Duodenal mucosa (tissue), 2 donors: Measurements from ENCODE around the gene MARCHF2.

ENCODE experiments used
- H3K27ac ChIP-seq: one replicate; pipeline ENCODE4 v1.7.0; 2013; ENCODE audit warnings: low read depth, low read length
- H3K27me3 ChIP-seq, 2 donors: one replicate each; pipeline ENCODE4 v1.7.0; 2013; ENCODE audit warnings: low read length in 2 of 2, control low read depth in 1 of 2; ENCODE audit not compliant: insufficient read depth in 2 of 2, control insufficient read depth in 1 of 2
- H3K36me3 ChIP-seq, 2 donors: one replicate each; pipeline ENCODE4 v1.7.0; 2013; ENCODE audit warnings: low read length in 2 of 2, control low read depth in 1 of 2; ENCODE audit not compliant: insufficient read depth in 2 of 2, control insufficient read depth in 1 of 2
- H3K4me1 ChIP-seq, 2 donors: one replicate each; pipeline ENCODE4 v1.7.0; 2013; ENCODE audit warnings: low read length in 2 of 2, control low read depth in 1 of 2; ENCODE audit not compliant: insufficient read depth in 2 of 2, control insufficient read depth in 1 of 2
- H3K4me3 ChIP-seq, 2 donors: one replicate each; pipeline ENCODE4 v1.7.0; 2013; ENCODE audit warnings: low read length in 2 of 2, low read depth in 1 of 2
- H3K9ac ChIP-seq, 2 donors: one replicate each; pipeline ENCODE4 v1.7.0; 2013; ENCODE audit warnings: low read length in 2 of 2, low read depth in 1 of 2
- H3K9me3 ChIP-seq, 2 donors: one replicate each; pipeline ENCODE4 v1.7.0; 2013; ENCODE audit warnings: low read length in 2 of 2, control low read depth in 1 of 2; ENCODE audit not compliant: control insufficient read depth in 1 of 2

MARCHF2 gene

DNA sequence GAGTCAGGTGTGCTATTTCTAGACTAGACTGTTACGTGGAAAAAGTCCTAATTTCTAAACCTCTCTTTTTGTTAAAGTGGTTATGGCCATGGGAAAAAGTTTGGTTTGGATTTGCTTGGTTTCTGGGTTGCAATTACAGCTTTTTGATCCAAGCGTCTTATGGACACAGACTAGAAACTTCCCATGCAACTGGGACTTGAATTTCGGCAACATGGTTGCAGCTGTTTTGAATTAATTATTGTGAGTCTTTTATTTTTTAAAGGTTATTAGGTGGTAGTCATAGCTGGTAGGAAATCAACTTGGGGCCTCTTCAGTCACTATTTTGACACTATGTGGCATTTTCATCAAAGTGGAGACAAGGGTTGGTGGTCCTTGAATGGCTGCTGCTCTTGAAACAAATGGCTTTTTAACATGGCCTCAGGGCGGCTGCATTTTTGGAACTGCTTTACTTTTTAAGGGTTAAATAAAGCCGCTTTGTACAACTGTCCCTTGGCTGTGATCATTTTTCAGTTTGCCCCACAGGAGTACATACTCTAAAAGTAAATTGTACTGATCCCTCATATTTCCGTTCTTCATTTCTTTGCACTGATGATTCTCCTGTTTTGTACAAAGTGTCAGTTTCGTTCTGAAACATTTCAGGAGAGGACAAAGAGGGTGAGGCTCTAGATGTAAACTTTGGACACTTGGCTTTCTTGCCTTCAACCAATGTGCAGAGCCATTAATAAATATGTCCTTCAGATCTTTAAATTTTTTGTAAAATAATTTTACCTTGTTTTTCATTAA, 47.6 kb downstream of the MARCHF2 start:
- Histone ChIP-seq H3K4me1 (peaks cover 21 to 30% of the 10 kb centered on the region in 2 donors), H3K27me3 (no peaks in the 10 kb centered on the region), H3K36me3 (peaks cover 32 to 57% of the 10 kb centered on the region in 2 donors), H3K9me3 (no peaks in the 10 kb centered on the region), H3K27ac (no peak overlapping the region), H3K9ac (no peak overlapping the region), H3K4me3 (no peak overlapping the region)

DNA sequence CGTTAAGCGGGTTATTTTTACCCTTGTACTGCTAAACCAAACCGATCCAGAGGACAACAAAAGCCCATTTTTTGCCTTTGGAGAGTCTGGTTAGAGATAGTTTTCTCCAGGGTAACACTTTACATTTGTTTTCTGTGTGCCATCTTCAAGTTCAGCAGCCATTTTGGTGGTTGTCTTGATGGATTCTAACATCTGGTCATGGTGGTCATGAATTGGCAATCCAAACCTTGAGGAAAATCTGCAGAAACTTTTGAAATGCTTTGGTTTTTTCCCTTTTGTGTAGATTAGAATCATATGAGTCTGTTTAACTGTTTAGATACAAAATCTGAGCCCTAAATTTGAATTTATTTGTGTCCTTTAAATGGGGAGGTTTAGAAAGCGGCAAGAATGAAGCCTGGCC, 48.3 kb downstream of the MARCHF2 start:
- Histone ChIP-seq H3K4me3 (no peak overlapping the region), H3K36me3 (peaks cover 32 to 59% of the 10 kb centered on the region in 2 donors), H3K4me1 (peaks cover 21 to 30% of the 10 kb centered on the region in 2 donors), H3K9ac (no peak overlapping the region), H3K27me3 (no peaks in the 10 kb centered on the region), H3K9me3 (no peaks in the 10 kb centered on the region), H3K27ac (no peak overlapping the region)

DNA sequence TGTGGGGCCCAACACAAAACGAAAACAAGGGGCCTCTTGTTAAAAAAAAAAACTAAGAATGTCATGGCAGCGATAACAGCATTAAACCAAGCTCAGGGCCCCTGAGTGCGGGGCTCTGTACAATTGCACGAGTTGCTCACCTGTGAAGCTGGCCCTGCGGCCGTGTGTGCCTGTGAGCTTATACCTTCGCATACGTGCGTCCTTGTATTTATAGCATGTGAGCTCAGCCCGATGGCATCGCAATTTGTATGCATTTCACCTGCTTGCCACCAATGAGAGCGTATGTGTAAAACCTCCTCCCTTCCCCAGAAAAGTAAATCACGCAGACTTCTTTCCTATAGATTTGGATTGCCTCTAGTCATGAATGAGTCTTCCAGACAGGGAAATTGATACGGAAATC, 48.8 kb downstream of the MARCHF2 start:
- H3K4me1 ChIP-seq = peaks cover 21 to 30% of the 10 kb centered on the region in 2 donors

DNA sequence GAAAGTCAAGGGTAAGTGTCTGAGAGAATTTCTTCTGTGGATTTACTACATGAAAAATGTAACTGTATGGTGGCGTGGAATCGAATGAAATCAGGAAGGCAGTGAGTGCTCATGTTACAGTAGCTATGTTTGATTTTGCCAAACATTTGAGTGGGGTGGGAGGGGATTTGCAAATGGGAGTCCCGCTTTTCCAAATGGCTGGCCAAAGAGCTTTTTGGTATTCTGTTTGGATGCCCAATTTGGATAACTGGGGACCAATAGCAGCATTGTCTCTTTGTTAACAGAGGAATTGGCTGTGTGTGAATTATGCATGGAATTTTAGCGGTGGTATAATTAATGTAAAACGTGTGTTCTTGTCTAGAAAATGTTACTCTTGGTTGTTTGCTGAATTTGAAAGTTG, 49.5 kb downstream of the MARCHF2 start:
- H3K4me1 ChIP-seq = peaks cover 21 to 30% of the 10 kb centered on the region in 2 donors
- no peak overlapping the region for H3K4me3 ChIP-seq
- H3K9ac ChIP-seq = no peak overlapping the region

More for the DNA sequence above, 48.8 kb downstream of the MARCHF2 start:
- Histone ChIP-seq H3K27ac (no peak overlapping the region), H3K9ac (no peak overlapping the region), H3K36me3 (peaks cover 28 to 59% of the 10 kb centered on the region in 2 donors), H3K27me3 (no peaks in the 10 kb centered on the region), H3K4me3 (no peak overlapping the region), H3K9me3 (no peaks in the 10 kb centered on the region)

DNA sequence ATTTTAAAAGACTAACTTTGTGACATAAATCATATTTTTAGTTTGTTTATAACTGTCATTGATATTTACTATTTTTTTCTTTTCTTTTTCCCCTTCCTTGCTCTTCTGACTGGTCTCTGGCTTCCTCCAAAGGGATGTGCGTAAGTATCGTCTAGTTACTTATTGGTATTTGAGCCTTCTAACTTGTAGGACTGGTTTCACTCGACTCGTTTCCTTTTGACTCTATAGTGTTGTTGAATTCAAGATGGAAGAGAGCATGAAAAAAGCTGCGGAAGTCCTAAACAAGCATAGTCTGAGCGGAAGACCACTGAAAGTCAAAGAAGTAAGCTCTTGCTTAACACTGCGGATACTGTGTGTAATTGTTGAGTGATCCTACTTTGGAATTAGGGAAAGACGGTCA, 50.3 kb downstream of the MARCHF2 start:
- H3K27ac ChIP-seq = no peak overlapping the region
- H3K36me3 ChIP-seq = peaks cover 34 to 68% of the 10 kb centered on the region in 2 donors

More for the DNA sequence above, 49.5 kb downstream of the MARCHF2 start:
- Histone ChIP-seq H3K9me3 (no peaks in the 10 kb centered on the region), H3K36me3 (peaks cover 33 to 62% of the 10 kb centered on the region in 2 donors), H3K27me3 (no peaks in the 10 kb centered on the region), H3K27ac (no peak overlapping the region)

DNA sequence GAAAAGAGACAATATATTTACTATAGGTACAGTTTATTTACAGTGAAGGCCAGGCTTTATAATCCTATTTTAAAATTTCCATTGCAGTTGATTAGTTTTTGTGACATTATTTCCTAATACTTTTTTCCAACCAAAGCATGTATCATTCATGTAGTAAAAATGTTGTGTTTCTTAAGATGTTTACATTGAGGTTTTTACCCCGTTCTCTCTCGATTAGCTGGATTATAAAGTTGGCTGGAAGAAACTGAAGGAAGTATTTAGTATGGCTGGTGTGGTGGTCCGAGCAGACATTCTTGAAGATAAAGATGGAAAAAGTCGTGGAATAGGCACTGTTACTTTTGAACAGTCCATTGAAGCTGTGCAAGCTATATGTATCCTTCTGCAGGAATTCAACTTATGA, 52.9 kb downstream of the MARCHF2 start:
- Histone ChIP-seq H3K9ac (no peak overlapping the region), H3K27ac (no peak overlapping the region), H3K36me3 (peaks cover 58 to 85% of the 10 kb centered on the region in 2 donors), H3K27me3 (no peaks in the 10 kb centered on the region), H3K4me1 (peaks cover 0 to under 1% of the 10 kb centered on the region in 2 donors), H3K9me3 (no peaks in the 10 kb centered on the region), H3K4me3 (no peak overlapping the region)

More for the DNA sequence above, 50.3 kb downstream of the MARCHF2 start:
- H3K4me1 ChIP-seq = peaks cover 21 to 22% of the 10 kb centered on the region in 2 donors
- no peaks in the 10 kb centered on the region for H3K9me3 ChIP-seq
- no peak overlapping the region for H3K9ac ChIP-seq
- no peaks in the 10 kb centered on the region for H3K27me3 ChIP-seq
- H3K4me3 ChIP-seq = no peak overlapping the region

DNA sequence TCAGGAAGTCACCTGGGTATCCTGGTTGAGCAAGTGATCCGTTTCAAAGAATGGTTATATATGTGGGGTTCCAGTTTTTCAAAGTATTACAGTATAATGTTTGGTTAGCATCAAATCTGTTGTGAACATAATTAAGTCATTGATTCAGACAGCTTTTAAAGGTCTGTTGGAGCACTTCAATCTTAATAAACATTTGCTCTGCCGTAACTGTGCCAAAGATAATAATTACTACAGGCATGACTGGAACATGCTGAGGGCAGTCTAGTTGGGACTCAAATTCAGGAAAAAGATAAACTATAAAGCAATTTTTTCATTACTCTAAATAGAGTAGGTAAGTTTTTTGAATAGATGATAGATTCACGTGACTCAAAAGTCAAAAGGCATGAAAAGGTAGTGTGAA, 55.0 kb downstream of the MARCHF2 start:
- H3K27me3 ChIP-seq = no peaks in the 10 kb centered on the region
- no peak overlapping the region for H3K9ac ChIP-seq
- peaks cover 65 to 97% of the 10 kb centered on the region in 2 donors for H3K36me3 ChIP-seq
- no peak overlapping the region for H3K4me3 ChIP-seq
- no peaks in the 10 kb centered on the region for H3K4me1 ChIP-seq
- H3K9me3 ChIP-seq = no peaks in the 10 kb centered on the region
- no peak overlapping the region for H3K27ac ChIP-seq

DNA sequence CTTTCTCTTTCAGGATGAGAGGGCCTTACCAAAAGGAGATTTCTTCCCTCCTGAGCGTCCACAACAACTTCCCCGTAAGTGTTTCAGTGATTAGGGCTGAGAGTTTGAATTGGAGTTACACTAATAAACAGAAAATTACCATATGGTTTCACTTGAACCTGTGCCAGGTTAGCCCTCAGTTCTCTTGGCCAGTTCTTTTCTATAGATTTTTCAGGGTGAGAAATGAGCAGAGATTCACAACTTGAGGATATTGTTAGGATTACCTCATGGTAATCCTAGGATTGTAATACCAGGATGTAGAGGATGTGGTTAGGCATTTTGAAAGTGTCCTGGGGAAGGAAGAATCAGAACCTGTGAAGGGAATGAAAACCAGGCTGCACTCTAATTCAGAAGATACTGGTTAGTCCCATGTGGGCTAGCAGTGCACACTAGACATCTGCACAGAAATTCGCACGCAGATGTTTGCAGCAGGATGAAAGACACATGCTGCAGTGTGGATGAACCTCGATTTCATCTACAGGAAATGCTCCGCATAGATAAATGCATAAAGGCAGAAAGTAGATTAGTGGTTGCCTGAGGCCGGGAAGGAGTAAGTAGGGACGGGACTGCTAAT, 55.8 kb downstream of the MARCHF2 start:
- peaks cover 64 to 96% of the 10 kb centered on the region in 2 donors for H3K36me3 ChIP-seq
- H3K27ac ChIP-seq = no peak overlapping the region
- no peak overlapping the region for H3K9ac ChIP-seq
- H3K9me3 ChIP-seq = no peaks in the 10 kb centered on the region
- no peaks in the 10 kb centered on the region for H3K4me1 ChIP-seq
- H3K4me3 ChIP-seq = no peak overlapping the region
- no peaks in the 10 kb centered on the region for H3K27me3 ChIP-seq

DNA sequence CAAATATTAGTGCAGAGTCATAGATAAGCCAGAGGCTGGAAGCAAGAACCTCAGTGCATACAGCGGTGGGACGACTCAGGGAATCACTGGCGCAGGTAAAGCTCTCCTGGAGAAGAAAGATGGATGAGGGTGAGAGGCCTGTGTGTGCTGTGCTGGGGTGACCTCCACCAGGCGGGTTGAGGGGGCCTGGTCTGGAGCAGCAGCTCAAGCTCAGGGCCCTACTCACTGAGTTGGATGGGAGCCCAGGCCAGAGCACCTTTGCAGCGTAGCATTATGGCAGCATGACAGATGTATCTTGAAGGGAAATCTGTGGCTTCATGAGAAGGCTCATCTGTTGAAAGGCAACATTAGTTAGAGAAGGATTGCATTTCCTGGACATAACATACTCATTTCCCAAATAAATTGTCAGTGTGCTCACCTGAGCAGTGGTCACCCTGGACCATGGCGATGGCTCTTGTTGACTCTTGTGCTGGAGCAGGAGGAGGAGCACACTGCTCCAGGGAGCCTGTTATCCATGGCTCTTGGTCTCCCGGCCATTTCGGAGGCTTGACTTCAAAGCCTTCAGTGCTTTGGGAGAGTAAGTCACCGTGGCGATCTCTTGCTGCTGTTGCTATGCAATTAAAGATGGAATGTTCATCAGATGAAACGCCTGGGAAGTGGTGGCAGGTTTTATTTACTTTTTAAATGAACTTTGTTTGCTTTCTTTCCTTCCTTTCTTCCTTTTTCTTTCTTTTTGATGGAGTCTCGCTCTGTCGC, 56.7 kb downstream of the MARCHF2 start:
- no peaks in the 10 kb centered on the region for H3K9me3 ChIP-seq
- H3K27me3 ChIP-seq = no peaks in the 10 kb centered on the region
- H3K4me3 ChIP-seq = no peak overlapping the region
- H3K9ac ChIP-seq = no peak overlapping the region
- H3K36me3 ChIP-seq = peaks cover 68 to 95% of the 10 kb centered on the region in 2 donors
- no peaks in the 10 kb centered on the region for H3K4me1 ChIP-seq
- no peak overlapping the region for H3K27ac ChIP-seq
